Muscle of leg (tissue), 11 donors: Measurements from ENCODE around the gene UGP2. TPM values are rescaled to one million over a fixed set of nuclear protein-coding genes. Genes with fewer than 3 reads are reported as not detected.

Source experiments
- DNase-seq: peaks from one replicate; pipeline ENCODE4 v3.0.0; 2013
- H3K27ac ChIP-seq: one replicate; pipeline ENCODE4 v1.5.1; 2013; ENCODE audit warnings: mild to moderate bottlenecking, low read length, control low read depth
- H3K27me3 ChIP-seq: one replicate; pipeline ENCODE4 v1.6.1; 2013; ENCODE audit warnings: low read length; ENCODE audit not compliant: control insufficient read depth, insufficient read depth
- H3K36me3 ChIP-seq: one replicate; pipeline ENCODE4 v1.6.1; 2013; ENCODE audit warnings: low read length; ENCODE audit not compliant: control insufficient read depth, insufficient read depth
- H3K4me1 ChIP-seq: one replicate; pipeline ENCODE4 v1.6.1; 2013; ENCODE audit warnings: low read length; ENCODE audit not compliant: control insufficient read depth, insufficient read depth
- H3K4me3 ChIP-seq: one replicate; pipeline ENCODE4 v1.5.1; 2013; ENCODE audit warnings: low read length, control low read depth
- H3K9me3 ChIP-seq: replicated peaks from 2 replicates; pipeline ENCODE4 v1.6.1; 2013; ENCODE audit warnings: low read depth, low read length; ENCODE audit not compliant: control insufficient read depth
- WGBS: methylation state at CpG from one replicate; pipeline ENCODE4 v1.1.5; 2013; ENCODE audit warnings: missing lambda C conversion rate; ENCODE audit not compliant: insufficient coverage; 5-methylcytosine and 5-hydroxymethylcytosine counted together
- polyA plus RNA-seq, 8 donors: library from polyadenylated mRNA; unstranded; fragments of 120-200 nt; gene quantifications; one replicate each; pipeline versions ENCODE4 v1.2.1 to v1.2.3, GENCODE V29; 2013; ENCODE audit warnings: inconsistent platforms in 1 of 8, low replicate concordance in 1 of 8; ENCODE audit not compliant: insufficient read length in 8 of 8, insufficient read depth in 1 of 8
- total RNA-seq: library from RNA; stranded (reverse); fragments of 120-200 nt; gene quantifications from one replicate; pipeline ENCODE4 v1.2.4, GENCODE V29; 2013

The UGP2 gene
- total and polyA plus RNA-seq, 9 donors, result 214 to 305 (median 277) TPM

GRCh38 chr2:63858291-63858690 is 16.6 kb downstream of the UGP2 start:
- no peak overlapping the region for H3K27ac ChIP-seq
- H3K4me1 ChIP-seq, result peaks cover 2% of the 10 kb centered on the region
- DNase-seq, result no peak
- WGBS, result no CpG with 5 or more reads among the region's 2 CpGs
- no peaks in the 10 kb centered on the region for H3K27me3 ChIP-seq
- no peaks in the 10 kb centered on the region for H3K9me3 ChIP-seq
- no peak overlapping the region for H3K4me3 ChIP-seq
- peaks cover 34% of the 10 kb centered on the region for H3K36me3 ChIP-seq

GRCh38 chr2:63861220-63861822 is 19.6 kb downstream of the UGP2 start:
- no peaks in the 10 kb centered on the region for H3K9me3 ChIP-seq
- DNase-seq, result peak; percentile 83
- no peak overlapping the region for H3K4me3 ChIP-seq
- no peaks in the 10 kb centered on the region for H3K27me3 ChIP-seq
- no peak overlapping the region for H3K27ac ChIP-seq
- no peaks in the 10 kb centered on the region for H3K4me1 ChIP-seq
- peaks cover 36% of the 10 kb centered on the region for H3K36me3 ChIP-seq
- WGBS, result 0% methylated on average over 1 of the region's 6 CpGs

GRCh38 chr2:63862806-63863205 is 21.1 kb downstream of the UGP2 start:
- WGBS, result no CpG with 5 or more reads among the region's 1 CpG
- Histone ChIP-seq H3K36me3 (peaks cover 27% of the 10 kb centered on the region), H3K4me1 (no peaks in the 10 kb centered on the region), H3K4me3 (no peak overlapping the region), H3K27me3 (no peaks in the 10 kb centered on the region), H3K27ac (no peak overlapping the region), H3K9me3 (no peaks in the 10 kb centered on the region)
- no peak for DNase-seq

- H3K4me1 ChIP-seq, result no peaks in the 10 kb centered on the region
- H3K9me3 ChIP-seq, result no peaks in the 10 kb centered on the region
- no CpG with 5 or more reads among the region's 1 CpG for WGBS
- DNase-seq, result no peak
- H3K27me3 ChIP-seq, result no peaks in the 10 kb centered on the region
- H3K4me3 ChIP-seq, result no peak overlapping the region
- H3K36me3 ChIP-seq, result peaks cover 23% of the 10 kb centered on the region
- no peak overlapping the region for H3K27ac ChIP-seq
These were observed 22.0 kb downstream of the UGP2 start for GRCh38 chr2:63863707-63864106.

GRCh38 chr2:63865159-63865799 is 23.6 kb downstream of the UGP2 start:
- peaks cover 16% of the 10 kb centered on the region for H3K36me3 ChIP-seq
- DNase-seq, result no peak

GRCh38 chr2:63866009-63866709 is 24.5 kb downstream of the UGP2 start:
- H3K27me3 ChIP-seq, result no peaks in the 10 kb centered on the region
- peaks cover 16% of the 10 kb centered on the region for H3K36me3 ChIP-seq
- H3K4me3 ChIP-seq, result no peak overlapping the region
- H3K27ac ChIP-seq, result no peak overlapping the region
- no peaks in the 10 kb centered on the region for H3K9me3 ChIP-seq
- no CpG with 5 or more reads among the region's 2 CpGs for WGBS
- no peak for DNase-seq
- H3K4me1 ChIP-seq, result no peaks in the 10 kb centered on the region

More at GRCh38 chr2:63865159-63865799, 23.6 kb downstream of the UGP2 start:
- Histone ChIP-seq H3K9me3 (no peaks in the 10 kb centered on the region), H3K4me3 (no peak overlapping the region), H3K27me3 (no peaks in the 10 kb centered on the region), H3K4me1 (no peaks in the 10 kb centered on the region), H3K27ac (no peak overlapping the region)
- WGBS, result 90% methylated on average over 2 of the region's 6 CpGs

- no peaks in the 10 kb centered on the region for H3K27me3 ChIP-seq
- no peak overlapping the region for H3K27ac ChIP-seq
- H3K4me1 ChIP-seq, result no peaks in the 10 kb centered on the region
- WGBS, result 86% methylated on average over 2 of the region's 4 CpGs
- DNase-seq, result no peak
- H3K4me3 ChIP-seq, result no peak overlapping the region
- peaks cover 7% of the 10 kb centered on the region for H3K36me3 ChIP-seq
- peaks cover 4% of the 10 kb centered on the region for H3K9me3 ChIP-seq
These were observed 29.0 kb downstream of the UGP2 start for GRCh38 chr2:63870679-63871078.

- DNase-seq, result no peak
- no peak overlapping the region for H3K4me3 ChIP-seq
- no peak overlapping the region for H3K27ac ChIP-seq
- peaks cover 6% of the 10 kb centered on the region for H3K36me3 ChIP-seq
- H3K4me1 ChIP-seq, result no peaks in the 10 kb centered on the region
- peaks cover 4% of the 10 kb centered on the region for H3K9me3 ChIP-seq
- no peaks in the 10 kb centered on the region for H3K27me3 ChIP-seq
- 60% methylated on average over 1 of the region's 4 CpGs for WGBS
These were observed 30.2 kb downstream of the UGP2 start for GRCh38 chr2:63871864-63872263.

GRCh38 chr2:63872571-63873328 is 31.1 kb downstream of the UGP2 start:
- peak; percentile 23 for DNase-seq
- no peak overlapping the region for H3K4me3 ChIP-seq
- WGBS, result 50% methylated on average over 1 of the region's 6 CpGs
- peaks cover 4% of the 10 kb centered on the region for H3K9me3 ChIP-seq
- H3K36me3 ChIP-seq, result peaks cover 6% of the 10 kb centered on the region
- no peaks in the 10 kb centered on the region for H3K27me3 ChIP-seq
- H3K4me1 ChIP-seq, result no peaks in the 10 kb centered on the region
- no peak overlapping the region for H3K27ac ChIP-seq
